GM21447 (cell line): ENCODE measurements around the gene TF.
"Not testable (repeated sequence)": the region's sequence is repeated elsewhere in the genome, so short reads cannot be mapped to it uniquely, and the experiment has no call there.

Source experiments
- ATAC-seq: cut with Tn5 transposase; IDR thresholded peaks from one replicate; pipeline ENCODE4 v1.9.1; 2021; ENCODE audit not compliant: unreplicated experiment

Gene TF

DNA sequence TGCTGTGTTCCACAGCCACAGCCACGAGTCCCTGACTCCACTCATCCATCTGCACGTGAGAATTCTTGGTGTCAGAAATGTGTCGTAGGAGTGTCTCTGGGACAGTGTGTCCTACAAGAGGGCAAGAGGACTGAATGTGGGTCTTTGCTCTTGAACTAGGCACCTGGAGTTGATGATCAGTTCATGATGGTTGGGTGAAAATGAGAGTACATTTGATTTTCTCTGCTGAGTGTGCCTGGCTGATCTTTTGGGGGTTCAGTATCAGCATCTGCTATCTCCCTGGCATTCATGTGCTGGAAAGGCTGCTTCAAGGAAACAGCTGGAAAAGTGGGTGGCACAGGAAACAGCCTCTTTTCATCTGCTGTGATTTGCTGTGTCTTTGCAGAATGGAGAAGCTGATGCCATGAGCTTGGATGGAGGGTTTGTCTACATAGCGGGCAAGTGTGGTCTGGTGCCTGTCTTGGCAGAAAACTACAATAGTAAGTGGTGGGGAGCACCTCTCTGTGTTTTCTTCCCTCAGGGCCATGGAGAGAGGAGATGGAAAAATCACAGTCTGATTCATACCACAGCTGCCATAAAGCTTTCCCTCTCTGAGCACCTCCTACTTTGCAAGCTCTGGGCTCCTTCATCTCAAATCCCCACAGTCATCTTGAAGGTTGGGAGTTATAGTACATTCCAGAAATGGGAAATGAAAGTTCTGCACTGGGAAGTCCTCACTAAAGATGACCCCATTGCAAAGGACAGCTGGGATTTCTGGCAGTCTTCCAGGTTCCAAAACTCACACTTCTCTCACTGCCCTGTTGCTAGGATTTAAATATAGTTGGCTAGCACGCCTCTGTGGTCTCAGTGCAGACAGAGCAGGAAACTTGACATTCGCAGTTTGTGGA is 17.8 kb downstream of the TF start:
- no peak for ATAC-seq

DNA sequence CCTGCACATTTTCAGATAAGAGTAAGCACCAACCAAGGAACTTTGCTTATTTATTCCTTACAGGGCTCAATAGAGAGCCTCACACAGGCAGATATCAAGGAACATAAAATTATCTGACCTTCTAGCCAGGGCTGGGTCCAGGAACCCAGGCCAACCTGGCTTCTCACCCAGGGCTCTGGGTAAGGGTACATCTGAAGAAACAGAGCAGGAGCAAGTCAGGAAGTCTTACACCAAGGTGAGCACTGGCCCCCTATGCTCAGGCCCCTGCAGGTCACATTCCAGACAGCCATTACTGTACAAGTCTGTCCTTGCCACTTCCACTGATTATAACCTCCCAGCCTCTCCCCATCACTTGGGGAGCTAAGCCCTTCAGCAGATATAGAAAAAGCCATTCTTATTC is 19.1 kb downstream of the TF start:
- ATAC-seq: no peak

DNA sequence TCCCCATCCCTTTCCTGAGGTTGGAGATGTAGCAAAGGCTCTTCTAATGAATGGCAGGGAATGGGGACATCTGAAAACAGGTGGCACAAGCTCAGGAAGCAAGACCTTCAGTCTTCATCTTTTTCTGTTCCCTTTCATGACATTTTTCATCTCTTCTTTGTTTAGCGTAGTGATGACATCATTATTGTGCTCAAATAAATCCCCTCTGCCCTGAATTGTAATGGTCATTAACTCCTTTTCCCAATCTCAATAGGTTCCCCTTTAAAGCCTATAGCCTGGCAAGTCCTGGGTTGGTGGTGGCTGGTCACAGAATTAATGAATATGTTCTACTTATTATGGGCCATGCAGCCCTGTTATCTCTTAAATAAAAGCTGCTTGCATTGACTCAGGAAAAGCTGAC is 21.4 kb downstream of the TF start:
- ATAC-seq: no peak

DNA sequence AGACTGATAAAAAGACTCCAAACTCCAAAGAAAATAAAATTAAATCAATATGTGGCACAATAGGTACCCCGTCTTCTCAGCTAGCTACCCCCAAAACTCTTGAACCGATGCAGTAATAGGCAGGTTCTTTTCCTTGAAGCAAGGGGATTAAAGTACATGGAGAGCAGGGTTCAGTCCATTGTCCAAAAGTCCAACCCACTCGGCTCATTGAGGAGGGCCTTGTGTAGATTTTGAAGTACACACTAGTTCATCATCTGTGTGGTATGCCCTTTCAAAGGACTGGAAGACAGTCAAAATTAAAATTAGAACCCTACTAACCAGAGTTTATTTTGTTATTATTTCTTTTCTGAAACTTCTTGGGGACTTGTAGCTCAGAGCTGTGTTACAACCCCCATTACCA is 23.3 kb downstream of the TF start:
- ATAC-seq: no peak

DNA sequence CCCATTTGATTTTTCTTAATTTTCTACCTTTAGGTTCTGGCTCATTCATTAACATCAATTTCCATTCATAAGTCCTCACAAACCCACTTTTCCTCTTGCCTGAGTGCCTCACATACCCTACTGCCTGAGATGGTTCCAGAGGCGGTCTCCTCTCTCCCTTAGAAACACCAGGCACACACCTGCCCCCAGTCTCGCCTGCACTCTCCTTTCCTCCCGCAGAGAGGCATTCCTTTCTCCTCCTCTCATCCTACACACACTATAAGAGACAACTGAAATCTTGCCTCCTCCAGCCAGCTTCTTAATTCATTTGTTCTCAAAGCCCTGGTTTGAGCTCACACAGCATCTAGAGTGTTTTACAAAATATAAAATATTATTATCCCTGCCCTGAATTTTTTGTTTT is 27.5 kb downstream of the TF start:
- no peak for ATAC-seq

DNA sequence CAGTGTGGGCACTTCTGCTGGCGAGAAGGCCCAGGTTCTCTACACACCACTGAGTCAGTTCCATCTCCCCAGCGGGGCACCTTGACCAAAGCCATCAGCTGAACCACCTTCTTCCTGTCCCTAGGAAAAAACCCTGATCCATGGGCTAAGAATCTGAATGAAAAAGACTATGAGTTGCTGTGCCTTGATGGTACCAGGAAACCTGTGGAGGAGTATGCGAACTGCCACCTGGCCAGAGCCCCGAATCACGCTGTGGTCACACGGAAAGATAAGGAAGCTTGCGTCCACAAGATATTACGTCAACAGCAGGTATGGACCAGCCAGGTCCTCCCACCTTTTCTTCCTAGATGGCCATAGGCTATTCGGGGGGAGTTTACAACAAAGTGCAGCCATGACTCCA is 29.1 kb downstream of the TF start:
- ATAC-seq: no peak

DNA sequence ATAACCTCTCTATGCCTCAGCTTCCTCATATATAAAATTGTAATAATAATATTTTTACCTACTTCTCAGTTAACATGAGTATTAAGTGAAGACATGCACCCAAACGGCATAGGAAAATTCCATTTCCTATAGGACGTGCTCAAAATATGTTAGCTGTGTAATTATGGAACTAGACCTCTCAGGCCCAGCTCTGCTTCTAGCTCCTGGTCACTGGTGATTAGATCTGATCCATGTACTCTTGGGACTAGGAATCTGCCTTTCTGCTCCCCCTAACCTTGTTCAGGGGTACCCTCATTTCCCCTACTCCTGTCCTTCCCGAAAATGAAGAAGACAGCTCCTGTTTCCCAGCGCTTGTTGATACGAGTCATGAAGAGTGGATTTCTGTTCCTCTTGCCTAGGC is 29.6 kb downstream of the TF start:
- ATAC-seq: no peak

DNA sequence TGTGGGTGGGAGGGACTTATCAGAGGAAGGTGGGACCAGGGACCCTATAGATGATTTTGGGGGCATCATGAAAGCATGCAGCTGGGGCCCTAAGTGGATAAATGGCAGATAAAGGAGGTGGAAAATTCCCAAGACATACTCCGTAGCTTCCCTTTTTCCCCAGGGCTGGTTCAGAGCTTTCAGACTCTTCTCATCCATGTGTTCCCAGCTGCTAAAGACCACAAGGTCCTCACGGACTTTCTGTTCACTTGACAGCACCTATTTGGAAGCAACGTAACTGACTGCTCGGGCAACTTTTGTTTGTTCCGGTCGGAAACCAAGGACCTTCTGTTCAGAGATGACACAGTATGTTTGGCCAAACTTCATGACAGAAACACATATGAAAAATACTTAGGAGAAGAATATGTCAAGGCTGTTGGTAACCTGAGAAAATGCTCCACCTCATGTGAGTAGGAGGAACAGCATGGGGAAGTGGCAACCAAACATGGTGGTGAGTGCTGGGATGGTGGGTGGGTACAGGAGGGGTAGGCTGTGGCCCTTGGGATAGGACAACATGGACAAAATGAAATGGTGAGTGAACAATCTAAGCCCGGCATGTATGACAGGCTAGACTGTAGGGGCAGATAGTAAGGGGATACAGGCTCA is 30.7 kb downstream of the TF start:
- ATAC-seq: no peak

DNA sequence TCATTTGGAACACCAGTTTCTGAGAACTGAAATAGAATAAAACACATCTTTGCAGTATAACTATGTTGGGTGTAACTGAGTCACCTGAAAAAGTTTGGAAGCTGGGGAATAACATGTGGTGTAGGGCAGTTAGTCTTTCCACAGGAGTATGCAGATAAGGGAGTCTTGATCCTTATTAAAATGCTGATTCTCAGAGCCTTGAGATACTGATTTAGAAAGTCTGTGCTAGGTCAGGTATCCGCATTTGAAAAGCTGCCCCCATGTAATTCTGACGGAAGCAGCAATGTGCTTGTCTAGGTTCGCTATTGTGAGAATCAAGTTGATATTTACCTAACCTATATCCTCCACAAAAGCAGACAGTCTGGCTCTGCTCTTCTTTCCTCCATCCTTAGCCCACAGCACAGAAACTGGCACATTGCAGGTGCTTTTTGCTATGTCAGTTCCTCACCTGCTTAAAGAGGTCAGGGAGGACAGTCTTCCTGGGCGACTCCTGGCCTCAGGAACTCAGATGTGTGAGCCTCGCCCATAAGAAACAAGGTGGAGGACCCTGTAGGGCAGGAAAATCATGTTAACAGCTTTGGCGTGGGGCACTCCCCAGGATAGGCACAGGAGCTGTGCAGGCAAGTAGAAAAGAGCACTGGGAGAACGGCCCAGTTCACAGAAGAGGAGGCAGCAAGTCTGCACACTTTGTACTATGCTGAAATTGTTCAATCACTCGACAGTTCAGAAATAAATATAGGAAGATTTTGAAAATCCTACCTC is 31.8 kb downstream of the TF start:
- no peak for ATAC-seq

DNA sequence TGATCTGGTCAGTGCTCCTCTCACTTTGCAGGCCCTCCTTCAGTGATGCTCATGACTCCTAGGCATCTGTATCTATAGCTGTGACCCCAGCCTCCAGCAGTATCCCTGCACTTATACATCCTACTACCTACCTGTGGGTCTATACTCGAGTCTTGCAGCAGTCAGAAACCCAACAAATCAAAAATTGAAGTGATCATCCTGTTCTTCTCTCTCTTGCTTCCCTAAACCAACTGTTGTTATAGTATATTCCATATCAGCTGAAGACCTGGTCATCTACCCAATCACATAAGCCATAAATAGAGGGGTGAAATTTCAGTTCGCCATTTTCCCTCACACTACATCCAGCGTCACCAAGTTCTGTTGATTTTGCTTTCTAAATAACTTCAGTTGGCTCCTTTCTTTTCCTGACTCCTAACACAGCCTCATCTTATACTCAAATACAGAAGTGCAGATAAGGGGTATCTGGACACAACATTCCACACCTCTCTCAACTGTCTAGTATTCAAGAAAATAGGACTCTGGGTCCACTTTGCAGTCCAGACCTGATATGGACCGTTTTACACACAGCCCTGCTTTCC is 33.5 kb downstream of the TF start:
- ATAC-seq: no peak

DNA sequence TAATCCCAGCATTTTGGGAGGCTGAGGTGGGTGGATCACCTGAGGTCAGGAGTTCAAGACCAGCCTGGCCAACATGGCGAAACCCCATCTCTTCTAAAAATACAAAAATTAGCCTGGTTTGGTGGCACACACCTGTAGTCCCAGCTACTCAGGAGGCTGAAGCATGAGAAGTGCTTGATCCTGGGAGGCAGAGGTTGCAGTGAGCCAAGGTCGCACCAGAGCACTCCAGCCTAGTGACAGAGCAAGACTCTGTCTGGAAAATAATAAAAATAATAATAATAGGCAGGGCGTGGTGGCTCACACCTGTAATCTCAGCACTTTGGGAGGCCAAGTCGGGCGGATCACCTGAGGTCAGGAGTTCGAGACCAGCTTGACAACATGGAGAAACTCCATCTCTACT is 34.6 kb downstream of the TF start:
- ATAC-seq: not testable (repeated sequence)

DNA sequence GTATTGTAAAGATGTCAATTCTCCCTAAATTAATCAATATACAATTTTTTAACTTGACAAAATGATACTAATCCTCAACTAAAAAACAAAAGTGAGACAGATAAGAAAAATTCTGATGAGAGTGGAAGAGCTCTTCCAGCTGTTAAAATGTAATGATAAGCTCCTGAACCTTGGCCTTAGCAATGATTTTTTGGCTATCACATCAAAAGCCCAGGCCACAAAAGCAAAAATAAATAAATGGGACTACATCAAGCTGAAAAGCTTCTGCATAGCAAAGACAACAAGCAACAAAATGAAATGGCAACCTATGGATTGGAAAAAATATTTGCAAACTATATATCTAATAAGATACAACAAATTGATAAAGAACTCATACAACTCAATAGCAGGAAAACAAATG is 35.4 kb downstream of the TF start:
- no peak for ATAC-seq

DNA sequence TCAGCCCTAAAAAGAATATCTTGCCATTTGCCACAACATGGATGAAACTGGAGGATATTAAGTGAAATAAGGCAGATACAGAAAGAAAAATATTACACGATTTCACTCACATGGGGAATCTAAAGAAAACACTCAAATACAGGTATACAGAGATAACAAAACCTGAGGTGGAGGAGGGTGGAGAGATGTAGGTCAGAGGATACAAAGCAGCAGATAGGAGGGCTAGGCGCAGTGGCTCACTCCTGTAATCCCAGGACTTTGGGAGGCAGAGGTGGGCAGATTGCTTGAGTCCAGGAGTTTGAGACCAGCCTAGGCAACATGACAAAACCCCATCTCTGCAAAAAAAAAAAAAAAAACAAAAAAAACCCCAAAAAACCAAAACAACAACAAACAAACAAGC is 36.3 kb downstream of the TF start:
- ATAC-seq: no peak

DNA sequence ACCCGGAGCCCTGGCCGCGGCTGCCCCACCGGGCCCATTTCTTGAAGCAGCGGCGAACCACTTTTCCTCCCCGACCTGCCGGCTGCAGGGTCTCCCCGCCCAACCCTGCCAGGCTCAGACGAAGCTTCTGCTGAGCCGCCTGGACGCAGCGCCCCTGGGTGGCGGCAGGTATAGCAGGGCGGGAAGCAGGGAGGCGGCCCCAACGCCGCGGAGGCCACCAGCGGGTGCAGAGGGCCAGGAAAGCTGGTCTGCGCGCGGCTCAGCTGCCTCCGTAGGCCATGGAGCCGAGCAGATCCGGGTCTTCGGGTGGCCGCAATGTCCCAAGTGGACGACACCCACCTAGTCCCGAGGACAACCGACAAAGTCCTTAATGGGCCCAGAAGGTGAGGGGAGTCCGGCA is 37.6 kb downstream of the TF start:
- no peak for ATAC-seq

DNA sequence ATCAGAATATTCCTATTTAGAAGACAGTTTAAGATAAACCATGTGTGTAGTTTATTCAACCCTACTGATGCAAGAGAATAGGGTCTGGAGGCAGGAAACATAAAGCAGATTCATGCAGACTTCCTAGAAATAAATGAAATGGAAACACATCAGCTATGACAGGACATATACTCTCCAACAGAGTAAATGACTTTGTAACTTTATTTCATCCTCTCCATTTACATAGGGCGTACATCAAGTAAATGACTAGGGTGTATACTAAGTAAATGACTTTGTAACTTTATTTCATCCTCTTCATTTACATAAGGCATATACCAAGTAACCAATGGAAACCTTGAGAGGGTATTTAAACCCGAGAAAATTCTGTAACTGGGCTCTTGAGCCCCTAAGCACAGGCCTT is 41.8 kb downstream of the TF start:
- no peak for ATAC-seq

DNA sequence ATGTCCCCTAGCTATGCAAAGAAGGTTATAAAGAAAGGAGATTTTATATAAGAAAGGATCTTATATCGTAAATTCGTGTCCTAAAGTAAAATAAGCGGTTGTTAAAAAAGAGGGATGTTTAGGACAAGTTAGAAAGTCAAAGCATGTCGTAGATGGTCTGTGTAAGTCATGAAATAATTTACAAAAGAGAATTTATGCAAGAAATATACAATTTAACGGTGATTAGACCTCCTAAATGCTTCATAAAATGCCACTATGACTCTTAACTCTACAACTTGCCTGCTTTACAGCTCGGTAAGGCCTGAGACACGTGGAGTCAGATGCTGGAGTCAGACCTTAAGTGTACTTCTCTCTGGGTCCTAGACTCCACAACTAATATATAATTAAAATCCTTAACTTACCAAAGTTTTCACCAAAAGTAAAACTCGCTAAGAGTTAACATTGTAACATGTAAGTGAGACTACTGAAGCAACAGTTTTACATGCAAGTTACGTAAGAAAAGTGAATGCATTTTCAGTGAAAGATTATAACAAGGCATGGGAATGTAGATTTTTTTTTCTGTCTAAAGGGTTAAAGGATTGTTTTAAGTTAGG is 46.1 kb downstream of the TF start:
- no peak for ATAC-seq

DNA sequence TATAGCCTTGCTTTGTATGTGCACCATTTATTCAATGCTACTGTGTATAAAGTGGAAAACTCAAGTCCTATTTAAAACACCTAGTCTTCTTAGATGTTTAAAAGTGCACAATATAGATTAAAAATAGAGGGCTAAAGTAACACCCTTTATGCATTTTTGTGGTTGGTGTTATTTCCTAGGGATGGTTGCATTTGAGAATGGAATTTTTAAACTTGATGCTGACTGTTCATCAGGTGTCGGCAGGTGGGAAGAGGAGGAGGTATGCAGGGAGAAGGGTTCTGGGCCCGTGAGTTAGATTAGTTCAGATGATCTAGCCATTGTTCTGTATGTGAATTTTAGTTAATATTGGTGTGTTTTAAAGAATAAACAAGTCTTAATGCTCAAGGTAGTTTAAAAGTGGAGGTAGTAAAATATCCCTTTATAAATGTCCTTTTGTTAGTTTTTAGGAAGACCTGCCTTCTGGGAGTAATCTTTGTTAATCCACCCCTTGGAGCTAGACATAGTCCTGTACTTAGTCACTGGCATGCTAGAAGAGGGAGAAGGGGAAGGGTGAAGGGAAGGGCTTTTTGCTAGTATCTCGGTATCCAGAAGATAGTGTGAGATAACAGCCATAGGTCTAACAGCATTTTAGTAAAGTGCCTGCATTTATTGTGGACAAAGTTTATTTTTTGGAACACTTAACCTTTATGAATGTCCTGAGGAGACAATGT is 51.4 kb downstream of the TF start:
- no peak for ATAC-seq

DNA sequence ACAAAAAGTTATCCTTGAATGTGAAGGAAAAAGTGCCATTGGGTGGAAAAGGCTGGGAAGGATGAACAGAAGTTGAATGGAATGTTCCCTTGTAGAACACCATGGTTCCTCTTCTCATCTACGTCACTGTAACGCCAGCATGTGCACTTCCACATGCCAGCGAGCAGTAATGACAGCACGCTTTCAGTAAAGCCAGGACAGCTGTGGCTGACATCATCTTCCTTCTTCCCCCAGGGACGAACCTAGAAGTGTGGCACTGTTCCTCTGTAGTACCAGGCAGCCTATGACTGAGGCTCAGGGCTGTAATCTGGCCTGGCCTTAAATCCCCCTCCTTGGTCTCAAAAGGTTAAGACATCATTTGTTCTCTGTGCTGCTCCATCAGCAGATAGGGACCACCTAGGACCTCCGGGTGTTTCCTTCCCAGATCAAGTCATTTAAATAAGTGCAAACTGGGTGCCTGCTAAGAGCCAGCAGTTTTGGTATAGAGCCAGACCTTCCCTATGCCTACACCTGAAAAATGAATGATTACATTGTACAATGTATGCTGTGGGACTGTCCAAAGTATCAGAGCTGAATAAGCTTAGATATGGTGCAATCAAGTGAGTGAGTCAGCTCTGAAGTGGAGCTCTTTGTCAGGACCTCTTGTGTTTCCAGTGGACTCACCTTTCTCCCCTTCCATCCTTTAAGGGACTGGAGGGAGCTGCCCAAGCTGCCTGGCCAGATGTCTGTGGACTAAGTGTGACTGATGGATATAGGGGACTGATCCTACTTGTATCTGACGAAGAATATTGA is 53.8 kb downstream of the TF start:
- no peak for ATAC-seq

DNA sequence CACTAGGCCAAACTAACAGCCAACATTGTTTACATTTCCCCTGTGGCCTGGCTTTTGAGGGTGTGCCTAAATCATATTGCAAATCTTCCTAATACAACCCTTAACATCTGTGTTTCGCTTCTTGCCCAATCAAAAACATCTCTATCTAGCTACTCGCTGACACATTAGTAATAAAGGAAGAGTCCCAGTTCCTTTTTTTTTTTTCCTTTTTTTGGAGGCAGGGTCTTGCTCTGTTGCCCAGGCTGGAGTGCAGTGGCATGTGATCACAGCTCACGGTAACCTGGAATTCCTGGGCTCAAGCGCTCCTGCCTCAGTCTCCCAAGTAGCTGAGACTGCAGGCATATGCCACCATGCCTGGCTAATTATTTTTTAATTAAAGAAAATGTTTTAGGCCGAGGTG is 57.3 kb downstream of the TF start:
- ATAC-seq: no peak

DNA sequence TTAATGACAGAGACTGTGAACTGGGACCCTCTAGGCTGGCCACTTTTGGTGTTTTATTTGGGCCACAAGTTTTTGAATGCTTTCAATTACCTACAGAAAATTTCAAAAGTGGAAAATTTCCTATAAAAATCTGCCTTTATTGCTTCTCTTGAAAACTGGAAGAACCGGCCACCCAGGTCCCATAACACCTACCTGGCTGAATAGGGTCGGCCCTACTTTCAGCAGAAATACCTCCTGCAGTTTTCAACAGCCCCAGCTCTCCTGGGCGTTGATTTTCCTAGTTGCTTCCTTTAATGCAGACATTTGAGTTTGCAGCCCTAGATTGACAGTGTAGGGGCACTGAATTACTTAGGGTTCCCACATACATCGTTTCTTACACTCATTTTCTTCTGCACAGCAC is 58.7 kb downstream of the TF start:
- no peak for ATAC-seq
